Neuron (in vitro differentiated cells): Measurements from ENCODE around the gene SSR4.

Experiments used
- H2AFZ ChIP-seq: one replicate; pipeline ENCODE4 v1.6.1; 2013; ENCODE audit warnings: low read depth, mild to moderate bottlenecking, inconsistent platforms, low read length, moderate library complexity
- H3K27me3 ChIP-seq: one replicate; pipeline ENCODE4 v1.6.1; 2013; ENCODE audit warnings: low read length; ENCODE audit not compliant: insufficient read depth
- H3K36me3 ChIP-seq: one replicate; pipeline ENCODE4 v1.6.1; 2013; ENCODE audit warnings: low read length; ENCODE audit not compliant: insufficient read depth
- H3K4me1 ChIP-seq: one replicate; pipeline ENCODE4 v1.6.1; 2013; ENCODE audit warnings: low read length; ENCODE audit not compliant: insufficient read depth
- H3K4me3 ChIP-seq: 2 replicates; pipeline ENCODE4 v1.5.1; 2013; ENCODE audit warnings: mild to moderate bottlenecking, low read length, moderate library complexity
- H3K9me3 ChIP-seq: one replicate; pipeline ENCODE4 v1.6.1; 2013; ENCODE audit warnings: low read length

The SSR4 gene

DNA sequence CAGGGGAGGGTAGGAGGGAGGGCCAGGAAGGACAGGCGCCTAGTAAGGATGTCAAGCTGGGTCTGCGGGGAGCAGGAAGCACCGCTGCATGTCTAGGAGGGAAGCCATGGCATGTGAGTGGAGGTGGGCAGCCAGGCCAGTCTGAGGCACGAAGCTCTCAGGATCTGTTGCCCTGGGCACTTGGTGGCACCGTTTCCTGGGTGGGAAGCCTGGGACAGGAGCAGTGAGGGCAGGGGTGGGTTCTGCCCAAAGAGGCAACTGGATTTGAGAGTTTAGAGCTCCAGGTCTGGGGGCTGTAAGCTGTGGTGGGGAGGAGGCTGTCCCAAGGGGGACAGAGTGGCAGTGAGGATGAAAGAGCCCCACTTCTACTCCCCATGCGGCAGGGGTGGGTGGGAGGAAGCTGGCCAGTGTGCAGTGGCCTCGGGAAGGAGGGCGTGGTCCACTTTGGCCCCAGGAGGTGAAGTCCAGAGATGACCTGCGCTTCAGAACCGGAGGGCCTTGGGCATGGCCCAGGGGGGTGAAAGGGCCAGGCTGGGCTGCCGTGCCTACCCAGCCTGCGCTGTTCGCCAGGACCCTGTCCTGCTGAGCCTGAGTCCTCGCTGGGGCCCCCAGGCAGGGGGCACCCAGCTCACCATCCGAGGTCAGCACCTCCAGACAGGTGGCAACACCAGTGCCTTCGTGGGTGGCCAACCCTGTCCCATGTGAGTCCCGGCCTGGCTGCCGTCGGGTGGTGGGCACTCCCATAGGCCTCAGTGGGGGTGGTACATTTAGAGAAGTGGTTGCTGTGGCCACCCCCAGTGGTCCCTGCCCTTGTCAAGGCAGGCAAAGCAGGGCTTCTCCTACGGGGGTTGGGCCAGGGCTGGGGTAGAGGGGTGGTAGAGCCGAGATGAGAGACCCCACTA is 21.9 kb upstream of the SSR4 start:
- no peaks in the 10 kb centered on the region for H3K9me3 ChIP-seq
- H2AFZ ChIP-seq = no peak overlapping the region

DNA sequence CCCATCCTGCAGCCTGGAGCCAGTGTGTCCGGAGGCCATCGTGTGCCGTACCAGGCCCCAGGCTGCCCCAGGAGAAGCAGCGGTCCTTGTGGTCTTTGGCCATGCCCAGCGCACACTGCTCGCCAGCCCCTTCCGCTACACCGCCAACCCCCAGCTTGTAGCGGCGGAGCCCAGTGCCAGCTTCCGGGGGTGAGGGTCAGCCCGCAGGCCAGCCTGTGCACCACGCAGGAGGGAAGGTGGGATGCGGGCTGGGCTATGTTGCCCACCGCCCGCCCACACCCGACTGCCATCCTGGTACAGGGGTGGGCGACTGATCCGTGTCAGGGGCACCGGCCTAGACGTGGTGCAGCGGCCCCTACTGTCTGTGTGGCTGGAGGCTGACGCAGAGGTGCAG is 21.3 kb upstream of the SSR4 start:
- no peaks in the 10 kb centered on the region for H3K9me3 ChIP-seq
- H3K27me3 ChIP-seq = peaks cover 7% of the 10 kb centered on the region
- no peaks in the 10 kb centered on the region for H3K4me1 ChIP-seq
- no peaks in the 10 kb centered on the region for H3K36me3 ChIP-seq
- no peak overlapping the region for H2AFZ ChIP-seq
- no peak overlapping the region for H3K4me3 ChIP-seq

More for the DNA sequence above, 21.9 kb upstream of the SSR4 start:
- Histone ChIP-seq H3K4me3 (no peak overlapping the region), H3K27me3 (peaks cover 7% of the 10 kb centered on the region), H3K4me1 (no peaks in the 10 kb centered on the region), H3K36me3 (no peaks in the 10 kb centered on the region)

DNA sequence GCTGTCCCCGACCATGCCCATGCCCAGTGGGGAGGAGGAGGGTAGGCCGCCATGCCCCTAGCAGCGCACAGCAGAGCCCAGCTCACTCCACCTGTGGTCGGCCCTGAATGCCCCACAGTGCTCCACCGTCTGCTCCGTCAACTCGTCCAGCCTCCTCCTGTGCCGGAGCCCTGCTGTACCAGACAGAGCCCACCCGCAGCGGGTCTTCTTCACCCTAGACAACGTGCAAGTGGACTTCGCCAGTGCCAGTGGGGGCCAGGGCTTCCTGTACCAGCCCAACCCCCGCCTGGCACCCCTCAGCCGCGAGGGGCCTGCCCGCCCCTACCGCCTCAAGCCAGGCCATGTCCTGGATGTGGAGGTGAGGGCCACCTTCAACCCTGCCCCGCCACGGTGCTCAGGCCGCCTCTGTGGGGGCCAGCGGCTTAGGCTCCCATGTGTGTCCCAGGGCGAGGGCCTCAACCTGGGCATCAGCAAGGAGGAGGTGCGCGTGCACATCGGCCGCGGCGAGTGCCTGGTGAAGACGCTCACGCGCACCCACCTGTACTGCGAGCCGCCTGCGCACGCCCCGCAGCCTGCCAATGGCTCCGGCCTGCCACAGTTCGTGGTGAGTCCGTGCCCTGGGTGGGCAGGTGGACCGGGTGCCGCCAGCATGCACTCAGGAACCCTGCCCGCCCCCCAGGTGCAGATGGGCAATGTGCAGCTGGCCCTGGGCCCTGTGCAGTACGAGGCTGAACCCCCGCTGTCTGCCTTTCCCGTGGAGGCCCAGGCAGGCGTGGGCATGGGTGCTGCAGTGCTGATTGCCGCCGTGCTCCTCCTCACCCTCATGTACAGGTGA is 20.5 kb upstream of the SSR4 start:
- Histone ChIP-seq H3K27me3 (peaks cover 7% of the 10 kb centered on the region), H3K36me3 (no peaks in the 10 kb centered on the region), H2AFZ (no peak overlapping the region), H3K9me3 (no peaks in the 10 kb centered on the region), H3K4me3 (no peak overlapping the region), H3K4me1 (no peaks in the 10 kb centered on the region)

DNA sequence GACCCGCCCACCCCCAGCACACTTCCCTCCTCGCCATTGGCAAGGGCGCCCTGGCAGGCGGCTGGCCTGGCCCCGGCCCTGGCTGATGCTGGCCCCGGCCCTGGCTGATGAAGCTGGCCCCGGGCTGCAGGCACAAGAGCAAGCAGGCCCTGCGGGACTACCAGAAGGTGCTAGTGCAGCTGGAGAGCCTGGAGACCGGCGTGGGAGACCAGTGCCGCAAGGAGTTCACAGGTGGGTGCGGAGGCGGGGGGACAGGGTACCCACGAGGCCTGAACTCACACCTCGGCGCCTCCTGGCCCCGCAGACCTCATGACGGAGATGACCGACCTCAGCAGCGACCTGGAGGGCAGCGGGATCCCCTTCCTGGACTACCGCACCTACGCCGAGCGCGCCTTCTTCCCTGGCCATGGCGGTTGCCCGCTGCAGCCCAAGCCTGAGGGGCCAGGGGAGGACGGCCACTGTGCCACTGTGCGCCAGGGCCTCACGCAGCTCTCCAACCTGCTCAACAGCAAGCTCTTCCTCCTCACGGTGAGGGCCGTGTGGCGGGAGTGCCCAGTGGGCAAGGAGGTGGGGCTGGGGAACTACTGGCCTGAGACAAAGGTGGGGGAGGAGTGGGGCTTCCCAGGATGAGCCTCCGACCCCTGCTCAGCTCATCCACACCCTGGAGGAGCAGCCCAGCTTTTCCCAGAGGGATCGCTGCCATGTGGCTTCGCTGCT is 19.7 kb upstream of the SSR4 start:
- no peak overlapping the region for H3K4me3 ChIP-seq
- no peaks in the 10 kb centered on the region for H3K36me3 ChIP-seq
- no peaks in the 10 kb centered on the region for H3K4me1 ChIP-seq
- peaks cover 7% of the 10 kb centered on the region for H3K27me3 ChIP-seq
- no peak overlapping the region for H2AFZ ChIP-seq
- no peaks in the 10 kb centered on the region for H3K9me3 ChIP-seq

DNA sequence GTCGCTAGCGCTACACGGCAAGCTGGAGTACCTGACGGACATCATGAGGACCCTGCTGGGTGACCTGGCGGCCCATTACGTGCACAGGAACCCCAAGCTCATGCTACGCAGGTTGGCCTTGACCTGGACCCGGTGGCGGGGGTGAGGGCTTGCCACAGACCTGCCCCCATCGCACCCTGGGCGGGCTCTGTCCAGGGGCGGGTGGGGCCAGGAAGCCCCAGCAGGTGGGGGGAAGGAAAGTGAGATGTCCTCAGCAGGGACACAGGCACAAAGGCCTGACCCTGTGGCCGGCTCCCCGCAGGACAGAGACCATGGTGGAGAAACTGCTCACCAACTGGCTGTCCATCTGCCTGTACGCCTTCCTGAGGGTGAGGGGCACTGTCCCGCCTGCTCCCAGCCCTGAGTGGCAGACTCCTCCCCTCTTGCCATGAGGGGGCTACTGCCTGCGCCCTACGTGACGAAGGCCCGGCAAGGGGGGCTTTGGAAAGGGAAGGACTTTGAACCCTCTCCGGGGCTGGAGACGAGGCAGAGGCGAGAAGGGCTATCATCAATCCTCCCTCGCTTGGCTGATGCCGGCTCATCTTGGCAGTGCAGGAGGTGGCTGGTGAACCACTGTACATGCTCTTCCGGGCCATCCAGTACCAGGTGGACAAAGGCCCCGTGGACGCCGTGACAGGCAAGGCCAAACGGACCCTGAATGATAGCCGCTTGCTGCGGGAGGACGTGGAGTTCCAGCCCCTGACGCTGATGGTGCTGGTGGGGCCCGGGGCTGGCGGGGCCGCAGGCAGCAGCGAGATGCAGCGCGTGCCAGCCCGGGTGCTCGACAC is 19.0 kb upstream of the SSR4 start:
- Histone ChIP-seq H3K4me1 (no peaks in the 10 kb centered on the region), H3K9me3 (no peaks in the 10 kb centered on the region), H3K4me3 (no peak overlapping the region), H3K36me3 (no peaks in the 10 kb centered on the region), H2AFZ (no peak overlapping the region), H3K27me3 (peaks cover 7% of the 10 kb centered on the region)

DNA sequence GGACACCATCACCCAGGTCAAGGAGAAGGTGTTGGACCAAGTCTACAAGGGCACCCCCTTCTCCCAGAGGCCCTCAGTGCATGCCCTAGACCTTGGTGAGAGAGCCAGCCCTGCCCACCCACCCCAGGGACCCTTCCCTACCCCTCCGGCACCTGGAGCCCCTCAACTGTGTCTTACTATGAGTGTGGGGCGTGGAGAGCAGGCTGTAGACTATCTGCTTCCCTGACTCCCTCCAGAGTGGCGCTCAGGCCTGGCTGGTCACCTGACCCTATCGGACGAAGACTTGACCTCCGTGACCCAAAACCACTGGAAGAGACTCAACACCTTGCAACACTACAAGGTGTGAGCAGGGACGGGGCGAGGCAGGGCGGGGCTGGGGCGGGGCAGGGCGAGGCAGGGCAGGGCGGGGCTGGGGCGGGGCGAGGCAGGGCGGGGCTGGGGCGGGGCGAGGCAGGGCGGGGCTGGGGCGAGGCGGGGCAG is 18.3 kb upstream of the SSR4 start:
- Histone ChIP-seq H3K4me1 (no peaks in the 10 kb centered on the region), H3K36me3 (no peaks in the 10 kb centered on the region), H3K9me3 (no peaks in the 10 kb centered on the region), H2AFZ (no peak overlapping the region), H3K27me3 (peaks cover under 1% of the 10 kb centered on the region), H3K4me3 (no peak overlapping the region)

DNA sequence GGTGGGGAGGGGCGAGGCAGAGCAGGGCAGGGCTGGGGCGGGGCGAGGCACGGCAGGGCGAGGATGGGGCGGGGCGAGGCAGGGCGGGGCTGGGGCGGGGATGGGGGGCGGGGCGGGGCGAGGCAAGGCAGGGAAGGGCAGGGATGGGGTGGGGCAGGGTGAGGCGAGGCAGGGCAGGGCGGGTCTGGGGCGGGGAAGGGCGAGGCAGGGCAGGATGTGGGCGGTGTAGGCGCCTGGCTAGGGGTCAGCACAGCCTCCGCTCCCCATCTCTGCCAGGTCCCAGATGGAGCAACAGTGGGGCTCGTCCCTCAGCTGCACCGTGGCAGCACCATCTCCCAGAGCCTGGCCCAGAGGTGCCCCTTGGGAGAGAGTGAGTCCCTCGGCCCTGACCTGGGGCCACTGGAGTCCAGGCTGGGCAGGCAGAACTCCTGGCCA is 17.8 kb upstream of the SSR4 start:
- Histone ChIP-seq H2AFZ (no peak overlapping the region), H3K27me3 (no peaks in the 10 kb centered on the region), H3K4me1 (no peaks in the 10 kb centered on the region), H3K9me3 (no peaks in the 10 kb centered on the region), H3K36me3 (no peaks in the 10 kb centered on the region), H3K4me3 (no peak overlapping the region)

DNA sequence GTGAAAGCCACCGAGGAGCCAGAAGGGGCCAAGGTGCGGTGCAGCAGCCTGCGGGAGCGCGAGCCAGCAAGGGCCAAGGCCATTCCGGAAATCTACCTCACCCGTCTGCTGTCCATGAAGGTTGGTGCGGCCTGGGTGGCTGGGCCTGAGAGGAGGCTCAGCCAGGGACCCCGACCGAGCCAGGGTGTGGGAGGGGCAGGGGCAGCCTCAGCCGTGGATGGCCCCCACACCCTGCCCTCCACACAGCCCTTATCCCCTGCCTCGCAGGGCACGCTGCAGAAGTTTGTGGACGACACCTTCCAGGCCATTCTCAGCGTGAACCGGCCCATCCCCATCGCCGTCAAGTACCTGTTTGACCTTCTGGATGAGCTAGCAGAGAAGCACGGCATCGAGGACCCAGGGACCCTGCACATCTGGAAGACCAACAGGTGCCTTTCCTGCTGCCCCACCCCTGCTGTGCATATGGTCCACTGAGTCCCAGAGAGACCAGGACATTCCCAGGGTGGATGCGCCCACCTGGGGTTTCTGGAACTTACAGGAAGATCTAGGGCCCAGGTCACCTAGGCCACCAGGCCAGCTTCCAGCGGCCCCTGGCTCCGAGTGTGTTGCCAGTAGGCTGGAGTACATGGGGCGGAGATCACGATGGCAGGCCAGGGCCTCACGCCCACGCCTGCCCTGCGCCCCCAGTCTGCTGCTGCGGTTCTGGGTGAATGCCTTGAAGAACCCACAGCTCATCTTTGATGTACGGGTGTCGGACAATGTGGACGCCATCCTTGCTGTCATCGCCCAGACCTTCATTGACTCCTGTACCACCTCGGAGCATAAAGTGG is 17.0 kb upstream of the SSR4 start:
- Histone ChIP-seq H3K27me3 (no peaks in the 10 kb centered on the region), H3K36me3 (no peaks in the 10 kb centered on the region), H3K4me1 (no peaks in the 10 kb centered on the region), H2AFZ (no peak overlapping the region), H3K9me3 (no peaks in the 10 kb centered on the region), H3K4me3 (no peak overlapping the region)

DNA sequence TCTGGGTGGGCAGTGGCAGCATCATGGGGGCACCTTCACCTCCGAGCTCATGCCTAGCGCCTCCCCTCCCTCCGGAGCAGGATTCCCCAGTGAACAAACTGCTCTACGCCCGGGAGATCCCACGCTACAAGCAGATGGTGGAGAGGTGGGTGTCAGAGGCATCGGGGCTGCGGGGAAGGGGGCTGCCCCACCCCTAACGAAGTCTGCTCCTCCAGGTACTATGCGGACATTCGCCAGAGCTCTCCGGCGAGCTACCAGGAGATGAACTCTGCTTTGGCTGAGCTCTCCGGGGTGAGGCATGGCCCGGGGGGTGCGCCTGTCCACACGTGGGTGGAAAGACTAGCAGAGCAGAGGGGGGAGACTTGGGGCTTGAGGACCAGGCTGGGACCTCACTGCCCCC is 16.3 kb upstream of the SSR4 start:
- no peaks in the 10 kb centered on the region for H3K9me3 ChIP-seq
- H3K36me3 ChIP-seq = no peaks in the 10 kb centered on the region
- H3K4me3 ChIP-seq = no peak overlapping the region
- no peaks in the 10 kb centered on the region for H3K4me1 ChIP-seq
- H2AFZ ChIP-seq = no peak overlapping the region
- H3K27me3 ChIP-seq = no peaks in the 10 kb centered on the region

DNA sequence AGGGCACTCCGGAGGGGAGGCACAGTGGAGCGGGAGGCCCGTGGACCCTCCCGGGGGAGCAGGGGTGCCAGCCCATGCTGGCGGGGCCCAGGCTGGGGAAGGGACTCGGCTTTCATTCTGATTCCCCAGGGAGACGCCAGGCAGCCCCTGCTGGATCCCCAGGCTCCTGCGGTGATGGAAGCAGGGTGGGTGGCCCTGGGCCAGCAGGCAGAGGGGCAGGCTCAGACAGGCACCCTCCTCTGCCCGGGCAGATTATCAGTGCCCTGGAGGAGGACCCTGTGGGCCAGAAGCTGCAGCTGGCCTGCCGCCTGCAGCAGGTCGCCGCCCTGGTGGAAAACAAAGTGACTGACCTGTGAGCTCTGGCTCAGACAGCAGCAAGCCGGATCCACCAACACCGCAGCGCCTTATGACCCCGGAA is 15.8 kb upstream of the SSR4 start:
- Histone ChIP-seq H2AFZ (no peak overlapping the region), H3K9me3 (no peaks in the 10 kb centered on the region), H3K4me1 (no peaks in the 10 kb centered on the region), H3K4me3 (no peak overlapping the region), H3K27me3 (no peaks in the 10 kb centered on the region), H3K36me3 (no peaks in the 10 kb centered on the region)

DNA sequence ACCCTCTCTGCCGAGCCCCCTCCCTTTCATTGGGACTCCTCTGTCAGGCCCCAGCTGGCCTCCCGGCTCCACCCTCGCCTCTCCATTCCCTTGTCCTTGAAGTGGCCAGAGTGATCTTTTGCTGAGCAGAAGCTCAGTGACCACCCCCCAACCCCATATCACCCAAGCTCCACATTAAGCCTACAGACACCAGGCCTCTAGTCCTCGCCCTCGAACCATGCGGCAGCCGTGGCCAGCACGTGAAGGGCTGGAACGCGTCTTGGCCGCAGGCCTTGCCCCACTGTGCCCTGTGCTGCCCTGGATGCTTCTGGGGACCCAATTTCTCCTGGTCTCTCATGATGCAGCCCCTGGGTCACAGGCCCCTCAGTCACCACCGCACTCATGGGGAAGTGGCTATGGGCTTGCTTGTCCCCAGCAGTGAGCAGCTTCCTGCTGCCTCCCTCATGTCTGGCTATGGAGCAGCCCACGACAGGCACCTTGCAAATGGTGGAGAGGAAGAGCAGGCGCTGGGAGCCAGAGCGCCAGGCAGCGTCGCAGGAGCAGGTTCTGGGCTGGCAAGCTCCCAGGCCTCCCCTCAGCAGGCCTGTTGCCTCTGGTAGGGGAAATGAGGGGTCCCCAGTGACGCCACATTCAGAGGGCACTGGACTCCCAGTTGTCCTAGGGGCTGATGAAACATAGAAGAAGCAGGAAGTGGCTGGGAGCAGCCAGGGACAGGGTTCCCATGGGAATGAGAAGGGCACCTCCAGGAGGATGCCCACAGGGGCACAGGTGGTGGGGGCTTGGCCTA is 14.4 kb upstream of the SSR4 start:
- Histone ChIP-seq H3K27me3 (no peaks in the 10 kb centered on the region), H3K36me3 (no peaks in the 10 kb centered on the region), H2AFZ (no peak overlapping the region), H3K9me3 (no peaks in the 10 kb centered on the region), H3K4me3 (no peak overlapping the region), H3K4me1 (no peaks in the 10 kb centered on the region)
